Upper lobe of left lung (tissue), 6 donors: ENCODE measurements around the gene CDR2. TPM values are rescaled to one million over a fixed set of nuclear protein-coding genes. Genes with fewer than 3 reads are reported as not detected.
"Not testable (repeated sequence)": the region's sequence is repeated elsewhere in the genome, so short reads cannot be mapped to it uniquely, and the experiment has no call there.

Experiments
- ATAC-seq, 2 donors: fragments of 200-7000 bp; cut with Tn5 transposase; one replicate each; pipeline ENCODE4 v1.9.1; 2022; ENCODE audit warnings: mild to moderate bottlenecking in 2 of 2, moderate library complexity in 2 of 2; ENCODE audit not compliant: low FRiP score in 2 of 2
- DNase-seq, 2 donors: peaks; one replicate each; pipeline ENCODE4 v3.0.0-alpha.2; 2019 to 2020
- H3K27ac ChIP-seq, 4 donors: fragments of 200-600 bp; sonication (generic); one replicate each; pipeline ENCODE4 v1.5.1; 2016 to 2019
- H3K27me3 ChIP-seq, 4 donors: fragments of 200-600 bp; sonication (generic); one replicate each; pipeline ENCODE4 v1.5.1; 2017 to 2019
- H3K36me3 ChIP-seq, 4 donors: fragments of 200-600 bp; sonication (generic); one replicate each; pipeline ENCODE4 v1.5.1; 2016 to 2019
- H3K4me1 ChIP-seq, 4 donors: fragments of 200-600 bp; sonication (generic); one replicate each; pipeline ENCODE4 v1.5.1; 2018 to 2019
- H3K4me3 ChIP-seq, 4 donors: fragments of 200-600 bp; sonication (generic); one replicate each; pipeline ENCODE4 v1.5.1; 2017 to 2019; ENCODE audit warnings: mild to moderate bottlenecking in 2 of 4, moderate library complexity in 1 of 4
- H3K9me3 ChIP-seq, 4 donors: fragments of 200-600 bp; sonication (generic); one replicate each; pipeline ENCODE4 v1.5.1; 2018 to 2019
- EP300 ChIP-seq, 4 donors: sonication (generic); formaldehyde crosslinking; IDR thresholded peaks; one replicate each; pipeline ENCODE4 v1.5.1; 2017; ENCODE audit warnings: antibody characterized with exemption in 4 of 4, control low read depth in 2 of 4
- POLR2A ChIP-seq, 4 donors: fragments of 450-650 bp; IDR thresholded peaks; one replicate each; pipeline ENCODE4 v1.5.1; 2016 to 2017; ENCODE audit warnings: antibody characterized with exemption in 4 of 4, mild to moderate bottlenecking in 2 of 4
- POLR2AphosphoS5 ChIP-seq, 2 donors: sonication (generic); formaldehyde crosslinking; IDR thresholded peaks; one replicate each; pipeline ENCODE4 v1.5.1; 2017; ENCODE audit warnings: antibody characterized with exemption in 2 of 2
- WGBS, 2 donors: methylation state at CpG; one replicate each; pipeline ENCODE4 v1.1.5; 2017 to 2018; 5-methylcytosine and 5-hydroxymethylcytosine counted together
- total RNA-seq, 6 donors: library from RNA; depleted of rRNA in 4 of 6; stranded (reverse); fragments of >200 nt in 4 of 6; gene quantifications; one replicate each; pipeline versions ENCODE4 v1.1.0 to v1.2.1, GENCODE V29; 2016 to 2021
- TF ChIP-seq, protein P1 (sequence below), 6 experiments: fragments of 450-650 bp in 4 of 6; fragments of 200-600 bp in 2 of 6; sonication (generic) in 2 of 6; IDR thresholded peaks; one replicate each; pipeline ENCODE4 v1.5.1; 2016 to 2019; ENCODE audit warnings: antibody characterized with exemption in 6 of 6
- donor health status: DM: no; HTN: no; CAD: no; lungs with moderate emphysema.
- donor health status: DM: no; HTN: yes; CAD: no; lungs with severe emphysema.

CDR2 gene
- total RNA-seq, 6 donors from 2014 or later, result 16.3 to 27.5 (median 19.4) TPM

DNA sequence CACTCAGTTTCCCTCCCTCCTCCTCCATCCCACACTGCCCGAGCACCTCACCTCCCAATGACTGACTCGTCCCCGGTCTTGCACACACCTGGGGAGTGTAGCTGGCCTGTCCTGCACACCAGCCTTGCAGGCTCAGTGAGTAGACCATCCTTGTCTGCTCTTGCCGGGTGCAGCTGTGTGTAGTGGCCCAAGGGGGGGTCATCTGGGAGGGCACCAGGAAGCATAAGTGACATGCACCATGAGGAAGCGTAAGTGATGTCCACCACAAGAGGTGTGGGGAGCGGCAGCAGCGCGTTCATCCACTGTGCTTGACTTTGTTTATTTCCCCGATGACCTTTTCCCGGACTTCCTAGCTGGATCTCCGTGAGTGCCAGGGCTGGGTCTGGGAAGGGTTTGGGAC, 45.5 kb upstream of the CDR2 start:
- ATAC-seq (no peak), DNase-seq (no peak)
- 95 to 96% methylated on average over 11 of the region's 11 CpGs for WGBS, 2 donors

DNA sequence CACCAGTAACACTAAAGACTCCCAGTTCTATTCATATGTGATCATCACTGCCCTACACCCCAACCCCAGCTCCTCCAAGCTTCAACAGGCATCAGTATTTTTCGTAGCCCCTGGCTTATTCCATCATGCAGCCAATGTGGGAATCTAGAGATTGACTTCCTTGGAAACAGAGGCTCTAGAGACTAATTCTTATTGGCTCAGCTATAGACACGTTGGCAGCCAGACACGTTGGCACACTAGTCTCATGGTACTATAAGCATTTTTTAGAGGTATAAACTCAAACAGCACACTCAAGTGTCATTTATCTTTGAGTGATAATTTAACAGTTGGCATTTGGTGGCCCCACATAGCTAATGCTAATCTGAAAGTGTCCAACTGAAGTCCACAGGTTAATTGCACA, 44.4 kb upstream of the CDR2 start:
- DNase-seq, result no peak
- peaks cover 6 to 25% (median 16%) of the 10 kb centered on the region in 4 donors for H3K36me3 ChIP-seq
- 79 to 92% methylated on average over 3 of the region's 3 CpGs for WGBS, 2 donors

More for the DNA sequence above, 45.5 kb upstream of the CDR2 start:
- no peaks in the 10 kb centered on the region for H3K27me3 ChIP-seq
- H3K4me3 ChIP-seq, result no peak overlapping the region
- peaks cover 3 to 11% (median 6%) of the 10 kb centered on the region in 4 donors for H3K4me1 ChIP-seq
- H3K9me3 ChIP-seq, result no peaks in the 10 kb centered on the region
- TF ChIP-seq EP300 (IDR thresholded peaks at IDR 0.05) (no peak), POLR2AphosphoS5 (IDR thresholded peaks at IDR 0.05) (no peak), POLR2A (IDR thresholded peaks at IDR 0.05) (no peak)
- TF ChIP-seq, protein P1, sequence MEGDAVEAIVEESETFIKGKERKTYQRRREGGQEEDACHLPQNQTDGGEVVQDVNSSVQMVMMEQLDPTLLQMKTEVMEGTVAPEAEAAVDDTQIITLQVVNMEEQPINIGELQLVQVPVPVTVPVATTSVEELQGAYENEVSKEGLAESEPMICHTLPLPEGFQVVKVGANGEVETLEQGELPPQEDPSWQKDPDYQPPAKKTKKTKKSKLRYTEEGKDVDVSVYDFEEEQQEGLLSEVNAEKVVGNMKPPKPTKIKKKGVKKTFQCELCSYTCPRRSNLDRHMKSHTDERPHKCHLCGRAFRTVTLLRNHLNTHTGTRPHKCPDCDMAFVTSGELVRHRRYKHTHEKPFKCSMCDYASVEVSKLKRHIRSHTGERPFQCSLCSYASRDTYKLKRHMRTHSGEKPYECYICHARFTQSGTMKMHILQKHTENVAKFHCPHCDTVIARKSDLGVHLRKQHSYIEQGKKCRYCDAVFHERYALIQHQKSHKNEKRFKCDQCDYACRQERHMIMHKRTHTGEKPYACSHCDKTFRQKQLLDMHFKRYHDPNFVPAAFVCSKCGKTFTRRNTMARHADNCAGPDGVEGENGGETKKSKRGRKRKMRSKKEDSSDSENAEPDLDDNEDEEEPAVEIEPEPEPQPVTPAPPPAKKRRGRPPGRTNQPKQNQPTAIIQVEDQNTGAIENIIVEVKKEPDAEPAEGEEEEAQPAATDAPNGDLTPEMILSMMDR (IDR thresholded peaks at IDR 0.05), result no peak
- H3K36me3 ChIP-seq, result peaks cover 6 to 25% (median 18%) of the 10 kb centered on the region in 4 donors
- no peak overlapping the region for H3K27ac ChIP-seq

DNA sequence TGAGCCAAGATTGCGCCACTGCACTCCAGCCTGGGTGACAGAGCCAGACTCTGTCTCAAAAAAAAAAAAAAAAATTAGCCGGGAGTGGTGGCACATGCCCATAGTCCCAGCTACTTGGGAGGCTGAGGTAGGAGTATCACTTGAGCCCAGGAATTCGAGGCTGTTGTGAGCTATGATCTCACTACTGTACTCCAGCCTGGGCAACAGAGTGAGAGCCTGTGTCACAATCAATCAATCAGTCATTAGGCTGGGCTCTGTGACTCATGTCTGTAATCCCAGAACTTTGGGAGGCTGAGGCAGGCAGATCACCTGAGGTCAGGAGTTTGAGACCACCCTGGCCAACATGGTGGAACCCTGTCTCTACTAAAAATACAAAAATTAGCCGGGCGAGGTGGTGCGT, 43.4 kb upstream of the CDR2 start:
- DNase-seq, H3K27me3 ChIP-seq, H3K4me3 ChIP-seq, H3K9me3 ChIP-seq, H3K4me1 ChIP-seq, ATAC-seq, H3K27ac ChIP-seq: not testable (repeated sequence)
- 85 to 93% methylated on average over 6 of the region's 6 CpGs for WGBS, 2 donors
- H3K36me3 ChIP-seq, result peaks cover 6 to 25% (median 16%) of the 10 kb centered on the region in 4 donors

More for the DNA sequence above, 44.4 kb upstream of the CDR2 start:
- no peak for ATAC-seq
- Histone ChIP-seq H3K9me3 (no peaks in the 10 kb centered on the region), H3K27me3 (no peaks in the 10 kb centered on the region), H3K4me1 (peaks cover 0 to 4% (median 2%) of the 10 kb centered on the region in 4 donors), H3K27ac (no peak overlapping the region), H3K4me3 (no peak overlapping the region)
- TF ChIP-seq, protein P1 (IDR thresholded peaks at IDR 0.05), result no peak
- TF ChIP-seq POLR2A (IDR thresholded peaks at IDR 0.05), result no peak
- TF ChIP-seq POLR2AphosphoS5 (IDR thresholded peaks at IDR 0.05), result no peak
- TF ChIP-seq EP300 (IDR thresholded peaks at IDR 0.05), result no peak

DNA sequence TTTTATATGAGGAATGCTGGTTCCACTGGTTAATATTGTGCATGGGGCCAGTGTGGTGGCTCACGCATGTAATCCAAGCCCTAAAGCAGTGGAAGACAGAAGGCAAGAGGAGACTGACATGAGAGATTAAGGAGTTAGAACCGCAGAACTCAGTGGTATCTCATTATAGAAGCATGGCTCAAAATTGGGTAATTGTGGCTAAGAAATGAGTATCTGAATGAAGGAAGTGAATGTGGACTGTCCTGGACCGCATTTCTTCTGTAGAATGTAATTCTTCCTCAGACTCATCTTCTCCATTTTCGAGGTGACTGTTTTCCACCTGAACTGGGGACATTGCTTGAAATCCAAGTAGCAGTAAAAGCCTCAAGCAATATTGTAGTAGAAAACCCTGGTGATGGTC, 42.6 kb upstream of the CDR2 start:
- WGBS, 2 donors, result 84 to 88% methylated on average over 4 of the region's 4 CpGs
- H3K27me3 ChIP-seq, result no peaks in the 10 kb centered on the region
- H3K27ac ChIP-seq, result no peak overlapping the region
- TF ChIP-seq, protein P1 (IDR thresholded peaks at IDR 0.05), result no peak
- TF ChIP-seq EP300 (IDR thresholded peaks at IDR 0.05) (no peak), POLR2A (IDR thresholded peaks at IDR 0.05) (no peak), POLR2AphosphoS5 (IDR thresholded peaks at IDR 0.05) (no peak)
- no peak overlapping the region for H3K4me3 ChIP-seq
- H3K36me3 ChIP-seq, result peaks cover 6 to 21% (median 16%) of the 10 kb centered on the region in 4 donors
- no peaks in the 10 kb centered on the region for H3K4me1 ChIP-seq
- ATAC-seq, result no peak
- DNase-seq, result no peak
- no peaks in the 10 kb centered on the region for H3K9me3 ChIP-seq

DNA sequence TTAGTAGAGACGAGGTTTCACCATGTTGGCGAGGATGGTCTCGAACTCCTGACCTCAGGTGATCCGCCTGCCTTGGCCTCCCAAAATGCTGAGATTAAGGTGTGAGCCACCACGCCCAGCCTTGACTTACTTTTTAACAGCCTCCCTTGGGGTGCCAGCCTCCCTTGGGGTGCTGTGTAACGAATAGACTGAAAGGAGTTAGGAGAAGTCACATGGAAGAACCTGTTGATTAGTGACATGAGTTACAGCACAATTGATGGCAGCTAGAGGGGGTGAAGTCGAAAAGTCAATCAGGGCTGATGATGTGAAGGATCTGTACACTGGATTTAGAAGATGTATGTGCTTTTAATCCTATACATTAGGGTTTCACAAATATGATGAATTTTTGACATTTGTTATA, 39.4 kb upstream of the CDR2 start:
- H3K9me3 ChIP-seq, result no peaks in the 10 kb centered on the region
- DNase-seq, result no peak
- 98% methylated on average over 7 of the region's 7 CpGs for WGBS, 2 donors
- H3K4me1 ChIP-seq, result no peaks in the 10 kb centered on the region
- H3K36me3 ChIP-seq, result peaks cover 0 to 5% (median 0%) of the 10 kb centered on the region in 4 donors
- no peak overlapping the region for H3K4me3 ChIP-seq
- TF ChIP-seq POLR2A (IDR thresholded peaks at IDR 0.05) (no peak), POLR2AphosphoS5 (IDR thresholded peaks at IDR 0.05) (no peak), EP300 (IDR thresholded peaks at IDR 0.05) (no peak)
- TF ChIP-seq, protein P1 (IDR thresholded peaks at IDR 0.05), result no peak
- no peak for ATAC-seq
- no peaks in the 10 kb centered on the region for H3K27me3 ChIP-seq
- H3K27ac ChIP-seq, result no peak overlapping the region
